HepG2 (cell line): ENCODE data around the gene RNF114. TPM values are rescaled to one million over a fixed set of nuclear protein-coding genes. Genes with fewer than 3 reads are reported as not detected.

ENCODE experiments used
- ATAC-seq: fragments of 200-7000 bp; cut with Tn5 transposase; 3 replicates; pipeline ENCODE4 v1.9.1; 2020; ENCODE audit warnings: mild to moderate bottlenecking, moderate library complexity
- BruUV-seq: library from RNA; stranded (reverse); fragments of 400-500 nt; replicated peaks from 2 replicates; lab custom pipeline; 2021; lab: Mats Ljungman, UMichigan
- CTCF ChIA-PET: fragments of 300-600 bp; formaldehyde crosslinking; extraction: SDS; loops from one replicate; lab custom pipeline; 2021; ENCODE audit warnings: low total read pairs, inconsistent platforms, low intra/inter-chr PET ratio; lab: Yijun Ruan, JAX
- POLR2A ChIA-PET: fragments of 350-600 bp; sonication (Branson Sonifier 250); formaldehyde crosslinking; loops from one replicate; lab custom pipeline; 2020; ENCODE audit warnings: antibody characterized with exemption, inconsistent platforms; lab: Yijun Ruan, JAX
- DNase-seq: peaks from one replicate; pipeline ENCODE4 v3.0.0-alpha.2; 2015; ENCODE audit warnings: low spot score
- FAIRE-seq: peaks from 3 replicates; lab custom pipeline; 2011; peaks lifted over from hg19 to GRCh38; lab: Jason Lieb, UNC
- H2AFZ ChIP-seq: one replicate; pipeline ENCODE4 v1.6.1; 2011; ENCODE audit warnings: low read length, inconsistent platforms
- H3K27ac ChIP-seq: fragments of 300-600 bp; 3 replicates; pipeline ENCODE4 v1.8.0; 2011; ENCODE audit warnings: mixed run types, mild to moderate bottlenecking, mixed read lengths, low read length, inconsistent platforms; ENCODE audit not compliant: insufficient read depth; ENCODE audit errors: extremely low read length
- H3K27me3 ChIP-seq, 2 experiments: fragments of 200-600 bp in 1 of 2; 2 replicates in 1 of 2; 3 replicates in 1 of 2; pipeline versions ENCODE4 v1.6.0 to v1.8.0; 2011; ENCODE audit warnings: low read length in 2 of 2, mild to moderate bottlenecking in 2 of 2, moderate library complexity in 2 of 2, inconsistent platforms in 1 of 2; ENCODE audit not compliant: insufficient read depth in 2 of 2, control insufficient read depth in 1 of 2
- H3K36me3 ChIP-seq, 2 experiments: fragments of 200-600 bp in 1 of 2; replicated peaks in 1 of 2; 2 replicates in 1 of 2; 3 replicates in 1 of 2; pipeline versions ENCODE4 v1.5.1 to v1.8.0; 2011; ENCODE audit warnings: low read length in 2 of 2, inconsistent platforms in 1 of 2; ENCODE audit not compliant: insufficient read depth in 2 of 2, control insufficient read depth in 1 of 2
- H3K4me1 ChIP-seq: 2 replicates; pipeline ENCODE4 v1.5.1; 2012; ENCODE audit warnings: low read length, inconsistent platforms; ENCODE audit not compliant: insufficient read depth
- H3K4me2 ChIP-seq: 2 replicates; pipeline ENCODE4 v1.6.0; 2011; ENCODE audit warnings: low read depth, low read length, inconsistent platforms
- H3K4me3 ChIP-seq, 3 experiments: fragments of 200-600 bp in 1 of 3; sonication (generic), shearing (Covaris generic) in 1 of 3; replicated peaks in 1 of 3; 2 replicates each; pipeline ENCODE4 v1.5.1; 2011 to 2016; ENCODE audit warnings: low read length in 3 of 3, inconsistent platforms in 2 of 3, low read depth in 2 of 3, mild to moderate bottlenecking in 2 of 3, control low read depth in 1 of 3, mixed read lengths in 1 of 3; ENCODE audit not compliant: insufficient read depth in 1 of 3
- H3K79me2 ChIP-seq: one replicate; pipeline ENCODE4 v1.6.1; 2011; ENCODE audit warnings: low read length, inconsistent platforms; ENCODE audit not compliant: insufficient read depth
- H3K9ac ChIP-seq: 2 replicates; pipeline ENCODE4 v1.6.0; 2011; ENCODE audit warnings: mild to moderate bottlenecking, low read depth, low read length, inconsistent platforms; ENCODE audit not compliant: insufficient read depth
- H3K9me3 ChIP-seq: 2 replicates; pipeline ENCODE4 v1.5.1; 2012; ENCODE audit warnings: mild to moderate bottlenecking, low read length
- H4K20me1 ChIP-seq: 2 replicates; pipeline ENCODE4 v1.6.0; 2011; ENCODE audit warnings: inconsistent platforms, mild to moderate bottlenecking, low read length, moderate library complexity; ENCODE audit not compliant: insufficient read depth
- AGO2 ChIP-seq: fragments of 200-400 bp; formaldehyde crosslinking; optimal IDR thresholded peaks from 2 replicates; pipeline ENCODE3; 2017; ENCODE audit warnings: mild to moderate bottlenecking, low read depth, low read length, moderate library complexity
- FUBP1 ChIP-seq: sonication (generic); formaldehyde crosslinking; IDR thresholded peaks from 2 replicates; pipeline ENCODE4 v1.5.1; 2020; ENCODE audit warnings: missing genetic modification reagents, mild to moderate bottlenecking, borderline replicate concordance
- HDAC1 ChIP-seq: sonication (generic); formaldehyde crosslinking; IDR thresholded peaks from 2 replicates; pipeline ENCODE4 v1.5.1; 2020; ENCODE audit warnings: mild to moderate bottlenecking, missing genetic modification reagents
- HMGA1 ChIP-seq: sonication (generic); formaldehyde crosslinking; conservative IDR thresholded peaks from 2 replicates; pipeline ENCODE4 v1.4.0; 2020; ENCODE audit warnings: missing genetic modification reagents
- RFX5 ChIP-seq: IDR thresholded peaks from 2 replicates; pipeline ENCODE4 v1.6.1; 2011; ENCODE audit warnings: low read depth, low read length, improper control_type of control experiment
- SP4 ChIP-seq: sonication (generic); formaldehyde crosslinking; IDR thresholded peaks from 2 replicates; pipeline ENCODE4 v1.8.1; 2023; ENCODE audit warnings: mild to moderate bottlenecking, missing genetic modification reagents
- ZFP82 ChIP-seq: sonication (generic); formaldehyde crosslinking; IDR thresholded peaks from 2 replicates; pipeline ENCODE4 v1.5.1; 2020; ENCODE audit warnings: mild to moderate bottlenecking, missing genetic modification reagents, borderline replicate concordance
- ZNF225 ChIP-seq: sonication (generic); formaldehyde crosslinking; IDR thresholded peaks from 2 replicates; pipeline ENCODE4 v1.4.0; 2020; ENCODE audit warnings: mild to moderate bottlenecking, missing genetic modification reagents
- ZNF441 ChIP-seq: sonication (generic); formaldehyde crosslinking; IDR thresholded peaks from 2 replicates; pipeline ENCODE4 v1.7.0; 2021; ENCODE audit warnings: missing genetic modification reagents, borderline replicate concordance
- ZNF556 ChIP-seq: sonication (generic); formaldehyde crosslinking; IDR thresholded peaks from 2 replicates; pipeline ENCODE4 v1.4.0; 2020; ENCODE audit warnings: mild to moderate bottlenecking, missing genetic modification reagents, borderline replicate concordance
- ZSCAN21 ChIP-seq: sonication (generic); formaldehyde crosslinking; IDR thresholded peaks from 2 replicates; pipeline ENCODE4 v1.8.0; 2022; ENCODE audit warnings: mild to moderate bottlenecking, missing genetic modification reagents, moderate library complexity, borderline replicate concordance
- WGBS: methylation state at CpG from one replicate; pipeline ENCODE4 v1.1.6; 2017; ENCODE audit warnings: low lambda C conversion rate; 5-methylcytosine and 5-hydroxymethylcytosine counted together
- in situ Hi-C: cut with HindIII; loops from 2 replicates; pipeline ENCODE4 v1.10.0; 2017; ENCODE audit warnings: low pct_unique_long_range_greater_than_20kb; ENCODE audit not compliant: extremely low pct_ligation_motif_present
- intact Hi-C: fragments of 100-400 bp; cut with micrococcal nuclease; formaldehyde crosslinking; loops from one replicate; pipeline ENCODE4 v1.10.0; 2022; ENCODE audit not compliant: unreplicated experiment
- polyA plus RNA-seq, 8 experiments: library from polyadenylated mRNA; depleted of rRNA in 3 of 8; stranded (reverse) in 7 of 8; unstranded in 1 of 8; fragments of >200 nt; fragmentation: Illumina TruSeq in 4 of 8; extraction: Trizol in 4 of 8; gene quantifications; 2 replicates each; pipeline versions ENCODE4 v1.2.1 to v1.2.3, GENCODE V29; 2011 to 2016; ENCODE audit warnings: low read depth in 4 of 8, missing spikeins in 1 of 8, mixed read lengths in 1 of 8; ENCODE audit not compliant: insufficient read depth in 1 of 8
- total RNA-seq, 5 experiments: library from RNA; depleted of rRNA; stranded (reverse); fragments of >200 nt; fragmentation: Illumina TruSeq; extraction: Trizol; gene quantifications; 2 replicates each; pipeline ENCODE4 v1.2.3, GENCODE V29; 2016; ENCODE audit warnings: low read depth in 1 of 5
- TF ChIP-seq, protein P1 (sequence below): sonication (generic); formaldehyde crosslinking; IDR thresholded peaks from 2 replicates; pipeline ENCODE4 v1.5.0; 2020; ENCODE audit warnings: mild to moderate bottlenecking, missing genetic modification reagents

RNF114 gene
- total and polyA plus RNA-seq, 2 of the 13 experiments (the other 11 are each of a cell fraction or from before 2014, with no cell fraction given), result 119 to 126 TPM

- no peaks in the 10 kb centered on the region for H3K27me3 ChIP-seq
- no peaks in the 10 kb centered on the region for H4K20me1 ChIP-seq
- H3K27ac ChIP-seq, result no peak overlapping the region
- H2AFZ ChIP-seq, result no peak overlapping the region
- H3K4me1 ChIP-seq, result peaks cover 25% of the 10 kb centered on the region
- CTCF ChIA-PET, result no interaction called here
- no peak overlapping the region for H3K9ac ChIP-seq
- no peaks in the 10 kb centered on the region for H3K79me2 ChIP-seq
- POLR2A ChIA-PET, result interaction anchor here (1.0 kb wide), 1 partner anchor 23 kb away, joined by 6 read pairs; no protein-coding TSS in a partner anchor
- WGBS, result 91% methylated on average over 11 of the region's 11 CpGs
- intact Hi-C loops (loop anchor here (1.0 kb wide), 1 partner anchor 356 kb away; no protein-coding TSS in a partner anchor), in situ Hi-C loops (loop anchor here (25.0 kb wide), 1 partner anchor 556 kb away; no protein-coding TSS in a partner anchor)
- FAIRE-seq, result no peak
- no peak for DNase-seq
- H3K4me3 ChIP-seq, result no peak overlapping the region
- ATAC-seq, result no peak
- peak; percentile 5 for TF ChIP-seq AGO2
- no peak for TF ChIP-seq ZNF441 (CRISPR knock-in tag)
- H3K9me3 ChIP-seq, result no peaks in the 10 kb centered on the region
- no peak overlapping the region for H3K4me2 ChIP-seq
- H3K36me3 ChIP-seq, result peaks cover 0 to 2% of the 10 kb centered on the region in 2 experiments; a peak in 1 of 5 replicates
- no TSS peak for BruUV-seq
Observed at GRCh38 chr20:49892817-49893216, 43.4 kb upstream of the RNF114 start.

GRCh38 chr20:49893242-49894072, 42.7 kb upstream of the RNF114 start:
- in situ Hi-C loops, result loop anchor here (25.0 kb wide), 1 partner anchor 556 kb away; no protein-coding TSS in a partner anchor

More at GRCh38 chr20:49893242-49894072, 42.7 kb upstream of the RNF114 start:
- Histone ChIP-seq H3K27me3 (no peaks in the 10 kb centered on the region), H3K79me2 (no peaks in the 10 kb centered on the region), H3K4me2 (no peak overlapping the region), H3K36me3 (no peaks in the 10 kb centered on the region), H3K4me1 (peaks cover 25% of the 10 kb centered on the region), H3K9me3 (no peaks in the 10 kb centered on the region), H4K20me1 (no peaks in the 10 kb centered on the region), H3K27ac (no peak overlapping the region), H3K4me3 (no peak overlapping the region), H3K9ac (no peak overlapping the region), H2AFZ (no peak overlapping the region)
- FAIRE-seq (no peak), DNase-seq (no peak), ATAC-seq (no peak)
- BruUV-seq, result no TSS peak
- ChIA-PET CTCF (no interaction called here), POLR2A (interaction anchor here (1.2 kb wide), 1 partner anchor 23 kb away, joined by 4 read pairs; no protein-coding TSS in a partner anchor)
- intact Hi-C loops, result no loop called here
- TF ChIP-seq HMGA1 (no peak), FUBP1 (CRISPR knock-in tag) (no peak), SP4 (CRISPR knock-in tag) (no peak), ZNF556 (no peak), HDAC1 (CRISPR knock-in tag) (no peak), ZSCAN21 (CRISPR knock-in tag) (no peak), ZNF225 (CRISPR knock-in tag) (no peak), RFX5 (no peak), ZFP82 (no peak)
- TF ChIP-seq, protein P1, sequence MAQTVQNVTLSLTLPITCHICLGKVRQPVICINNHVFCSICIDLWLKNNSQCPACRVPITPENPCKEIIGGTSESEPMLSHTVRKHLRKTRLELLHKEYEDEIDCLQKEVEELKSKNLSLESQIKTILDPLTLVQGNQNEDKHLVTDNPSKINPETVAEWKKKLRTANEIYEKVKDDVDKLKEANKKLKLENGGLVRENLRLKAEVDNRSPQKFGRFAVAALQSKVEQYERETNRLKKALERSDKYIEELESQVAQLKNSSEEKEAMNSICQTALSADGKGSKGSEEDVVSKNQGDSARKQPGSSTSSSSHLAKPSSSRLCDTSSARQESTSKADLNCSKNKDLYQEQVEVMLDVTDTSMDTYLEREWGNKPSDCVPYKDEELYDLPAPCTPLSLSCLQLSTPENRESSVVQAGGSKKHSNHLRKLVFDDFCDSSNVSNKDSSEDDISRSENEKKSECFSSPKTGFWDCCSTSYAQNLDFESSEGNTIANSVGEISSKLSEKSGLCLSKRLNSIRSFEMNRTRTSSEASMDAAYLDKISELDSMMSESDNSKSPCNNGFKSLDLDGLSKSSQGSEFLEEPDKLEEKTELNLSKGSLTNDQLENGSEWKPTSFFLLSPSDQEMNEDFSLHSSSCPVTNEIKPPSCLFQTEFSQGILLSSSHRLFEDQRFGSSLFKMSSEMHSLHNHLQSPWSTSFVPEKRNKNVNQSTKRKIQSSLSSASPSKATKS, result no peak
- 86% methylated on average over 12 of the region's 12 CpGs for WGBS
